T-helper 9 cell (primary cell): ENCODE data around the gene PRRG2.

Experiments
- DNase-seq: peaks from one replicate; pipeline ENCODE4 v3.0.0-alpha.2; 2020
- total RNA-seq, 2 donors: gene quantifications; one replicate each; lab custom pipeline; 2026; lab: John Stamatoyannopoulos, UW

The PRRG2 gene
- 0.63 to 1.4 reads per million in 2 donors for total RNA-seq

DNA sequence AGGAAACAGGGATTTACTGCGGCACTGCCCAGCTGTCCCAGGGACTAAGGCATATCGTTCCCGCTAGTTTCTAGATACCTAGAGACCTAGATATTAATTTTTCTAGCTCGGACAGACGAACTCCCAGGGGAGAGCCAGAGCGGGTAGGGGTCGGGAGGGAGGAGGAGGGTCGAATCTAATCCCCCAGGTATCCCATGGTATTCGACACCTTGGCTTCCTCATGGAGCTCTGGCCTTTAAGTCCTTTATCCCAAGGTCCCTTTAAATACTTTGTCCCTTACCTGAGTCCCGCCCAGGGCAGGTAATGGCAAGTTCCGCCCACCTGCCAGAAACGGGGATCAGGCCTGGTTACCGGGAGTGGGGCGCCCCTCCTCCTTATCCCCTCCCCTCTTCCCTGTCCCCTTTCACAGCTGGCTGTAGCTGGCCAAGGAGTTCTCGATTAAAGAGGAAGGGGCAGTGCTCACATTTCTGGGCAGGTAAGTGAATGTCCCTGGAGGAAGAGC, at the start of gene PRRG2:
PRRG2 (plus strand) TSS at position 310 of the 502 bp plus-strand sequence. CDS start 1,904 bp downstream, outside the sequence.
- no peak for DNase-seq

- peak; percentile 86 for DNase-seq
These were observed 47.3 kb upstream of the PRRG2 start for GRCh38 chr19:49533551-49534488.

DNA sequence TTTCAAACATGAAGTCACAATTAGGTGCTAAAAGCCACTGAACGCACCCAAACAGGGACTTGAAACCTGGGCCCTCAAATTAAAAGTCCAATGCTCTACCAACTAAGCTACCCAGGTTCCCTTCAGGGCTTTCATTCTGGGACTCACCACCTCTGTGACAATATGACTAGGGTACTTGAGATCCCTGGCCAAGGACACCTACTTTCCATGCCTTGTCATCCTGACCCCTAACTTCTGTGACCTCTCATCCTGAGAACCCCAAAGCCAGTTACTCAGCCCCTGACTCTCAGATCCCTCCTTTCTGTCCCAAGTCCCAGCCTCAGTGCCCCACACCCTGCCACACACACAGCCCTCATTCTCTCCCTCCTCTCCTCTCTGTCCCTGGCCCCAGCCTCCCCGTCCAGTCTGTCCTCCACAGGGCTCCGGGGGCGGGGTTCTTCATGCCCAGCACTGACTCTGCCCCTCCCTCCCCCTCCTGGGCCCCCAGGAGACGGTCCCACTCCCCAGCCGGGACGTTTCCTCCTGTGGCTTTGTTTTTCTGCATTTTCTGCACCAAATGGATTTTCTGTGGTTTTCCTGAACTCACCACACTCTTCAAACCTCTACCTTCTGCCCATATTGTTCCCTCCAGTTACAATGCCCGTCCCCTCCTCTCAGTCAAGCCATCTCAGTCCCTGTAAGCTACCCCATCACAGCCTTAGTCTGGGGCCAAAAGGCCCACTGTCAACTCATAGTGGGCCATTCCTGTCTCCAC, 46.3 kb upstream of the PRRG2 start:
- no peak for DNase-seq

DNA sequence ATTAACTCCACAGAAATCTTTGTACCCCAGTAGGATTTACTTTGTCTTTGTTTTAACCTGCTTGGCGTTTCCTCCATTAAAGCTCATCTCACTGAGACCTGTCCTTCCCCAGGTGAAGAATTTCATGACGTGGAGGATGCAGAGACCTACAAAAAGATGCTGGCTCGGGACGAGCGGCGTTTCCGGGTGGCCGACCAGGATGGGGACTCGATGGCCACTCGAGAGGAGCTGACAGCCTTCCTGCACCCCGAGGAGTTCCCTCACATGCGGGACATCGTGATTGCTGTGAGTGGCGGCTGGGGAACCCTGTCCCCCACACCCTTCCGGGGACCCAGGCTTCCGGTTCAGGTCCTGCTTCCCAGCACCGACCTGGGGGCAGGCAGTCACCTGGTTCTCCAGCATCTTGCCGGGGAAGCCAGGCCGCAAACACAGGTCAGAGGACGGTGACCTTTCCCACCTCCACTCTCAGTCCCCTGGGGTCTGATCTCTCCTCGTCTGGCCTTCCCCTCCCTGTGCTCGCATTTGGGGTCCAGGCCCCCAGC, 44.1 kb upstream of the PRRG2 start:
- no peak for DNase-seq

- no peak for DNase-seq
These were observed 42.5 kb upstream of the PRRG2 start for GRCh38 chr19:49538643-49539042.

DNA sequence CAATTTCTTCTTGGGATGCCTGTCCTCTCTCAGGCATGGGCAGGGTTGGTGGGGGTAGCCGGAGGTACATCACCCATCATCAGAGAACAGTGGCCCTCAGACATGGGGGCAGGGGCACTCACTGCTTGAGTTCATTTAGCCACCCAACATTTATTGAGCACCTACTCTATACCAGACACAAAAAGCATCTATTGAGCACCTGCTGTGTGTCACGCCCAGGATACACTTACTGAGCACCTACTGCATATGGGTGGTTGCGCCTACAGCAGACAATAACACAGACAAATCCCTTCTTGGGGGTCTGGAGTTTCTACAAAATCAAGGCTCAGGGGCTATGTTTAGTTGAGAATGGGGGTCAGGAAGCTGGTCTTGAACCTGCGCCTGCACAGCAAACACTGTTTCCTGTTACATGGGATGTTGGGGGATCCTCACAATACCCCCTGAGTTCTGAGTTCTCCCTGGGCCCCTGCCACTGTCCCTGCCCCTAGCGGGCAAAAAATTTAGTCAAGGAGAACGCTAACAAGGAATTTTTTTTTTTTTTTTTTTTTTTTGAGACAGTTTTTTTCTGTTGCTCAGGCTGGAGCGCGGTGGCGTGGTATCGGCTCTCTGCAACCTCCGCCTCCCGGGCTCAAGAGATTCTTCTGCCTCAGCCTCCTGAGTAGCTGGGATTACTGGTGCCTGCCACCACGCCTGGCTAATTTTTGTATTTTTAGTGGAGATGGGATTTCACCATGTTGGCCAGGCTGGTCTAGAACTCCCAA, 41.7 kb upstream of the PRRG2 start:
- no peak for DNase-seq

DNA sequence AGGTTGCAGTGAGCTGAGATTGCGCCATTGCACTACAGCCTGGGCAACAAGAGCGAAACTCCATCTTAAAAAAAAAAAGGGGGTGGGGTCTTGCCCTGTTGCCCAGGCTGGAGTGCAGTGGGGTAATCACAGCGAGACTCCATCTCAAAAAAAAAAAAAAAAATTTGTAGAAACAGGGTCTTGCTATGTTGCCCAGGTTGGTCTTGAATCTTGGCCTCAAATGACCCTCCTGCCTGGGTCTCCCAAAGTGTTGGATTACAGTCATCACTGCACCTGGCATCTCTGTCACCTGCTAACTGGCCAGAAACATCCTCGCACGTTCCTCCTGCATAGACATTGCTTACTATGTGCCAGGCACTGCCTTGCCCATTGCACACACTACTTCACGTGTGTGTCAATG, 39.2 kb upstream of the PRRG2 start:
- no peak for DNase-seq

- no peak for DNase-seq
These were observed 38.7 kb upstream of the PRRG2 start for GRCh38 chr19:49542446-49542845.

DNA sequence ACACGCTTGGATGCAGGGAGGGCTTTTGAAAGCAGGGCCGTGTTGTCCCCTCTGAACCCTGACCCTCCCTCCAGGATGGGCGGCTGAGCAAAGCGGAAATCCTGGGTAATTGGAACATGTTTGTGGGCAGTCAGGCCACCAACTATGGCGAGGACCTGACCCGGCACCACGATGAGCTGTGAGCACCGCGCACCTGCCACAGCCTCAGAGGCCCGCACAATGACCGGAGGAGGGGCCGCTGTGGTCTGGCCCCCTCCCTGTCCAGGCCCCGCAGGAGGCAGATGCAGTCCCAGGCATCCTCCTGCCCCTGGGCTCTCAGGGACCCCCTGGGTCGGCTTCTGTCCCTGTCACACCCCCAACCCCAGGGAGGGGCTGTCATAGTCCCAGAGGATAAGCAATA, 38.1 kb upstream of the PRRG2 start:
- no peak for DNase-seq

DNA sequence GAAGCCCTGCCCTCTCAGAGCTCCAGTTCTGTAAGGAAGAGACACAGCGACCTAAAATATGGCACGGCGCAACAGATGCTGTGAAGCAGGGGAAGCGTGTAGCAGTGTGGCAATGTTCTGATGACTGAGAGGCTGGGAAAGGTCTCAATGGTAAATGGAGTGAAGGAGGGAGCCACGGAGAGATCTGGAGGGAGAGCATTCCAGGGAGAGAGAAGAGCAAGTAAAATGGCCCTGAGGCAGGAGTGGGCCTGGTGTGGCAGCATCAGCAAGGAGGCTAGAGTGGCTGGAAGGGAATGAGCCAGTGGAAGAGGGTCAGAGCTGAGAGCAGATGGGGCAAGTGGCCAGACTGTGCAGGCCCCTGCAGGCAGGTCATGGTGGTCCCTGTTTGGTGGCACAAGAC, 37.0 kb upstream of the PRRG2 start:
- DNase-seq = no peak

DNA sequence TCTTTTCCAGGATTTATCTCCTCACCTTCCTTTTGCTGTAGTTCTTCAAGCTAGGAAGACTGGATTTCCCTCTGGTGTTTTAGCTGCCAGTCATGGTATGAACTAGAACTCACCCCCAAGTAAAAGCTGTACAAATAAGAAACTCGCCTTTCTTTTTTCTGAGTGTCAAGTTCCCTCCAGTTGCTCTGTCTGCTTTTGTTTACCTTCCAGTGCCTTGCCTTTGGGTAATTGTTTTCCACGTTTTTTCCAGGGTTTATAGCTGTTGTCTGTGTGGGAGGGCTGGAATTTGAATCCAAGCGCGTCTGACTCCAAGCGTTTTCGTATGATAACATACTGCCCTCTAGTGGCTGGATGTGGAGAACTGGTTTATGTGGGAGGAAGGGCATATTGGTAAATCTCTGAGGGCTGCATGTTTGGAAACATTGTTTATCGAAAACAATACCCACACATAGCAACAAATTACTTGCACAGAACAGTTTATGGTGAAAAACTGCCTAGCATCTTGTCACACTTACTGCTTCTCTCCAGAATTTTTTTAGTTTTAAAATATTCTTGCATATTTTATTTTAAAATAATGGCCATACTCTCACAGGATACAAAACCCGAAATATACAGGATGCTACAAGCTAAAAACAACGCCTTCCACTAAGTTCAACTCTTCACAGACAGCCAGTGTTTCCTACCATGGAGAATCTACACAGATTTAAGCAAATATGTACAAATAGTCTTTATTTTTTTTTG, 34.1 kb upstream of the PRRG2 start:
- peak; percentile 49 for DNase-seq

DNA sequence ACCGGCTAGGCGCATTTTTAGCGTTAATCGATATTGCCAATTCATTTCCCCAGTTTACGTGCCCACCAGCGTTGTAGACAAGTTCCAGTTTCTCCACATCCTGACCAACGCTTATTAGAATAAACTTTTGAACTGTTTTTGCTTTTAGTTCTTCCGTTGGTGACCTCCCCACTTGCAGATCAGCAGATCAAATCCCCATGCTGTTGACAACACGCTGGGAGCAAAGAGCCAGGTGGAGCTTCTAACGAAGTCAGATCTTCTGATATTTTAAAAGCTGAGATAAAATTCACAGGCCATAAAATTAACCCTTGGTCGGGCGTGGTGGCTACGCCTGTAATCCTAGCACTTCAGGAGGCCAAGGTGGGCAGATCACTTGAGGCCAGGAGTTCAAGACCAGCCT, 32.1 kb upstream of the PRRG2 start:
- no peak for DNase-seq

DNA sequence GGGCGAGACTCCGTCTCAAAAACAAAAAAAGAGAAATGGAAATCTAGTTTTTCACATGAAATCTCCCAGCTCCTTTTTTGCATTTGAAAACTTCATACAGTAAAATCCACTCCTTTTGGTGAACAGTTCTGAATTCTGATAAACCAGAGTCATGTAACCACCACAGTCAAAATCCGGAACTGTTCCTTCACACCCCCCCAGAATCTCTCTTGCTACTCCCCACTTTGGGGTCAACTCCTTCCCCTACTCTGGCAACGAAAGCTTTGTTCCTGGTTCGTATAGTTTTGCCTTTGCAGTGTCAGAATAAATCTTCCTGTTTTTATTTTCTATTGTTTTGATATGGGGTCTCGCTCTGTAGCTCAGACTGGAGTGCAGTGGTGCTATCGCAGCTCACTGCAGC, 29.6 kb upstream of the PRRG2 start:
- no peak for DNase-seq

DNA sequence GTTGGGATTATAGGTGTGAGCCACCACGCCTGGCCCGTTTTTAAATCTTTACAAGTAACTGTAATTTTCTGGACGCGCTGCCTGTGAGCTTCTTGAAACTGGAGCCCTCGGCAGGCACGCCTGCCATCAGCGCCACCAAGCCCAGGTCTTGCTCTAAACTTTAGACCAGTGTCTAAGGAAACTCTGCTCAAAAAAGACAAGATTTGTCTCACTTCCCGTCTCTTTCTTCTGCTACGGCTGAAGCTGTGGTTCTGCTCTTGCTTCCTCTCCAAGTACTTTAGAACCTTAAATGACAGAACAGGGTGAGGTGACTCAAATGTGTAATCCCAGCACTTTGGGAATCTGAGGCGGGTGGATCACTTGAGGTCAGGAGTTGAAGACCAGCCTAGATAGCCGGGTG, 28.4 kb upstream of the PRRG2 start:
- DNase-seq = peak; percentile 20

GRCh38 chr19:49553451-49554271, 27.5 kb upstream of the PRRG2 start:
- peak; percentile 34 for DNase-seq

- DNase-seq = peak; percentile 32
These were observed 26.4 kb upstream of the PRRG2 start for GRCh38 chr19:49554701-49555181.

DNA sequence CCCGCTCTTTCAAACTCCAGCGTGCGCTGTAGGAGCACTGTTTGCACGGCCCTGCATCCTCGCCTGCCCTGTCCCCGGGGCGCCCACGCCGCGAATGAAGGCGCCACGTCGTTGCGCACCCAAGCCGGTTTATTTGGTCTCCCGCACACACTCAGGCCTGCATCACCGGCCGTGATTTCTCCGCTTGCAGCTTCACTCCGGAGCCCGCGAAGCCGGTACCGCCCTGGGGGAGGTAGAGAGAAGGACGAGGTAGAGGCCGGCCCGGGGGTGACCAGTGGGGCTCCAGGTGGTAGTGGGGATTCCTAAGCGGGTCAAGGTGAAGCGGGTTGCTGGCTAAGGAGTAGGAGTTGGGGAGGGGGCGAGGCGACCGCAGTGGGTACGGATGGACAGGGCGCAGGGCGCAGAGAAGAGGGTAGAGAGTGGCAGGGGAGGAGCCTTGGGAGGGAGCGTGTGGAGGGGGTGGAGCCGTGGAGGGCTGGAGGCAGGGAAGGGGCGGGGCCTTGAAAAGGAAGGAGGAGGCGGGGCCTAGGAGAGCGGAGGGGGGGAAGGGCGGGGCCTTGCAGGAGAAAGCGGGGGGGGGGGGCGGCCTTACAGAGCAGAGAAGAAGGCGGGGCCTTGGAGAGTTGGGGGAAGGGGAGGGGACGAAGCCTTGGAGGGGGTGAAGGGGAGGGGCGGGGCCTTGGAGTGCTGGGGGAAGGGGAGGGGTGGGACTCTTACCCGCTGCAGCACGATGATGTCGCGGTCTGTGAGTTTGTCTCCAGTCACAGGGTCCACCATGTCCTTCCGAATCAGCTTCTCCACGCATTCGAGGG, 25.3 kb upstream of the PRRG2 start:
- DNase-seq = peak; percentile 82

DNA sequence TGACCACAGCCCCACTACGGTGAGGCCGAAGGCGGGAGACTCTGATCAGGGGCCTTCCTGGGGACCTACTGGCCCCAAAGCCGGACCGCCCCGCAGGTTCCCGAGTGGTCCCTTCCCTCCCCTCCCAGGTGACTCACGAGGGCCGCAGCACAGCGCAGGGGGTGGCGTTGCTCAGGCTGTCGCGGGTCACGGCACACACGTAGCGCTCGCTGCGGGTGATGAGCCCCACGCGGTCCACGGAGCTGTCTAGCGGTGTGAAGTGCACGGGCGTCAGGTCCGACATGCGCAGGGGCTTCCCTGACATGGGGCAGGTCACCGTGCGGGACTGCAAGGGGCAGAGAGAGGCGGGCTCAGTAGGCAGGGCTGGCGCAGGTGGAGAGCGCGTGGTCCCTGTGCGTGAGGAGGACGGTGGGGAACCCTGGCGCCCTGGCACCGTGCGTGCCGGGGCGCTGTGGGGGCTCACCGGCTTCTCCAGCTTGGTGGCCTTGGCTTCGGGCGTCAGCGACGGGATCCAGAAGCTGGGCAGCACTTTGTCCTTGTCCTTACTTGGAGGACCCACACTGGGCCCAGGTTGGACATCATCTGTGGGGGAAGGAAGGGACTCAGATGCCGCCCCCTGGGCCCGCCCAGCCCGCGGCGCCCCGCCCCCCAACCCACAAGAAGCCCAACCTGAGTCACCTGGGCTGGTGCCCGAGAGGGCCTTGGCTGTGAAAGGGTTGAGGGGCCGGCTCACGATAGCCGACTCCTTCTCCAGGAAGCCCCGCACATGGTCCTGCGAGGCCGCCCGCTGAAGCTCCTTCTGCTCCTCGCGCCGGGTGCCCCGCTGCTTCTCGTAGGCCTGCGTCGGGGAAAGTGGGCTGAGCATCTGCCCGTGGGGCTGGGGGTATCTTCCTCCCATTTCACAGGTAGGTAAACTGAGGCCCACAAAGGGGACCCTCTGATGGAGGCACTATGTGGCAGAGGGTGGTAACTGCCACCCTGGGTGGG, 24.4 kb upstream of the PRRG2 start:
- peak; percentile 47 for DNase-seq
